ENCODE results near the gene KCNT2.

- TF ChIP-seq CTCF (IDR thresholded peaks at IDR 0.05; ENCODE audit: low read length), result no peak
- TF ChIP-seq EZH2phosphoT487 (IDR thresholded peaks at IDR 0.05; ENCODE audit: low read length), result no peak
- no peak for TF ChIP-seq EZH2 (optimal IDR thresholded peaks at IDR 0.05; ENCODE audit: low read depth, low read length)
Measured at GRCh38 chr1:196531737-196532524, 76.3 kb downstream of the KCNT2 start.
